GM21619 (cell line): ENCODE data around the gene HNRNPA0.

ENCODE experiments used
- ATAC-seq: cut with Tn5 transposase; IDR thresholded peaks from one replicate; pipeline ENCODE4 v1.9.1; 2021; ENCODE audit not compliant: unreplicated experiment

HNRNPA0 gene

GRCh38 chr5:137754961-137755762 lies 999 bp upstream of the HNRNPA0 start:
- ATAC-seq = peak; percentile 15

GRCh38 chr5:137753691-137754187 lies 424 bp downstream of the HNRNPA0 start:
- peak; percentile 13 for ATAC-seq

GRCh38 chr5:137752905-137753690 lies 1.1 kb downstream of the HNRNPA0 start:
- no peak for ATAC-seq

GRCh38 chr5:137751869-137752491 lies 2.2 kb downstream of the HNRNPA0 start:
- ATAC-seq = no peak

- ATAC-seq = no peak
Observed at GRCh38 chr5:137750436-137750835, 3.7 kb downstream of the HNRNPA0 start.

GRCh38 chr5:137747848-137748247 lies 6.3 kb downstream of the HNRNPA0 start:
- no peak for ATAC-seq

- peak; percentile 69 for ATAC-seq
Observed at GRCh38 chr5:137743031-137743640, 11.0 kb downstream of the HNRNPA0 start.

GRCh38 chr5:137741718-137742117 lies 12.4 kb downstream of the HNRNPA0 start:
- no peak for ATAC-seq

- no peak for ATAC-seq
Observed at GRCh38 chr5:137739737-137740136, 14.4 kb downstream of the HNRNPA0 start.

GRCh38 chr5:137738947-137739346 lies 15.2 kb downstream of the HNRNPA0 start:
- no peak for ATAC-seq

GRCh38 chr5:137737349-137738131 lies 16.6 kb downstream of the HNRNPA0 start:
- no peak for ATAC-seq

GRCh38 chr5:137736496-137736895 lies 17.7 kb downstream of the HNRNPA0 start:
- ATAC-seq = no peak

- ATAC-seq = peak; percentile 52
Observed at GRCh38 chr5:137735555-137736284, 18.4 kb downstream of the HNRNPA0 start, which contains the start of gene KLHL3. TSS of gene KLHL3 (minus strand) at chr5:137736089. CDS start at chr5:137735646, 443 bp downstream.

- peak; percentile 16 for ATAC-seq
Observed at GRCh38 chr5:137734962-137735554, 19.1 kb downstream of the HNRNPA0 start.

- no peak for ATAC-seq
Observed at GRCh38 chr5:137734331-137734730, 19.8 kb downstream of the HNRNPA0 start.

GRCh38 chr5:137733922-137734321 lies 20.2 kb downstream of the HNRNPA0 start:
- no peak for ATAC-seq

- no peak for ATAC-seq
Observed at GRCh38 chr5:137733006-137733405, 21.2 kb downstream of the HNRNPA0 start.

GRCh38 chr5:137731176-137731575 lies 23.0 kb downstream of the HNRNPA0 start:
- no peak for ATAC-seq

- ATAC-seq = no peak
Observed at GRCh38 chr5:137730336-137730735, 23.8 kb downstream of the HNRNPA0 start.
